HG02970 (cell line): ENCODE data around the gene RTTN.
A peak's percentile ranks its signal among the peaks of the same experiment; 100 is the strongest.

Source experiments
- ATAC-seq: cut with Tn5 transposase; IDR thresholded peaks from one replicate; pipeline ENCODE4 v1.9.1; 2021; ENCODE audit warnings: mild to moderate bottlenecking, moderate library complexity, moderate number of reproducible peaks; ENCODE audit not compliant: unreplicated experiment, low FRiP score

RTTN gene

DNA sequence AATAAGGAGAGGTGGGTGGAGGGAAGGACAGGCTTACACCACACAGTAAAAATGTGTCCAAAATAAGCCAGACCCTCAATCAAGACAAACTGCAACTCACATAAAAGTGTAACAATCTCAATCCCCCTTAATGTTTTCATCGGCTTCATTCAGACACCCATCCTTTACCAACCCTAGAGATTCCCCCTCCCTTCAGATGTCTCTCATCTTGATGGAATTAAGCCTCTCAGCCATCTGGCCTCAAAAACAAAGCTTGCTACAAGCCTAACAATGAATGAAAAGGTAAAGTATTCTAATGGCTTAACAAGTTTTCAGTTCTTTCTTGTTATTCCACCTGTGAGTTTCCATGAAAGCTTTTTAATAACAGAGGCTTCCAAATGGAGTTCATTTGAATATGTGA lies 5.2 kb downstream of the RTTN start:
- no peak for ATAC-seq

- ATAC-seq = no peak
These were observed 7.6 kb downstream of the RTTN start for GRCh38 chr18:70197844-70198243.

- ATAC-seq = no peak
These were observed 8.5 kb downstream of the RTTN start for GRCh38 chr18:70197026-70197425.

GRCh38 chr18:70195852-70196434 lies 9.5 kb downstream of the RTTN start:
- ATAC-seq = no peak

- peak; percentile 35 for ATAC-seq
These were observed 10.4 kb downstream of the RTTN start for GRCh38 chr18:70195014-70195614.

GRCh38 chr18:70194227-70194890 lies 11.1 kb downstream of the RTTN start:
- peak; percentile 90 for ATAC-seq

- no peak for ATAC-seq
These were observed 15.0 kb downstream of the RTTN start for GRCh38 chr18:70190529-70190928.

DNA sequence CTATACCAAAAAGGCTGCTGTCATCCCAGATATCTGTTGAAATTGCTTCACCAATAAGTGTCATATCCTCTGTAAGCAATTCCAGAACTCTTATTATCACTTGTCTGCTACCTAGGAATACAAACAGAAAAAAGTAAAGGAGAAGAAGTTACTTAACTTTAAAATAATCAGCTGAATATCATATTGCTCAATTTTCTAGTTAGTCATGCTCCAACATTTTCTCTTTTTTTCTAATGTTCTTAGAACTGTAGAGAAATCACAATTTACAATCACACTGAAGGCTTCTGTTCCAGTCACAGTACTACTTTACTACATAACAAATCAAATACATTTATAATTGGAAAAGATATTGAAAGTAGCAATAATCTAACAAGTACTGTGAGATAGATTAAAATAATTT lies 17.4 kb downstream of the RTTN start:
- ATAC-seq = no peak

DNA sequence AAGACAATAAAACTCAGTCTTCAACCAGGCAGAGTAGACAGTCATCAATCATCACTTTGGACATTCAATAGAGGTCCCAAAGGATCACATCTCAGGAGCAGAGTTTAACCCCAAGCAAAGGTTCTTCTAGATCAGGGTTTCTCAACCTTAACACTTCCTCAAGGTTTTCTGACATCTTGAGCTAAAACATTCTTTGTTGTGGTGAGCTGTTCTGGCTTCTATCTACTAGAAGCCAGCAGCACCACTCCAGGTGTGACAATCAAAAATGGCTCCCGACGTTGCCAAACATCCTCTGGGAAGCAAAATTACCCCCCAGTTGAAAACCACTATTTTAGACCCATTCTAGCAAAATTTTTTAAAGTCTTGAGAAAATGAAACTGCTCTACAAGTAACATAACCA lies 22.0 kb downstream of the RTTN start:
- ATAC-seq = no peak

- ATAC-seq = no peak
These were observed 22.9 kb downstream of the RTTN start for GRCh38 chr18:70182548-70182947.

GRCh38 chr18:70181725-70182124 lies 23.8 kb downstream of the RTTN start:
- ATAC-seq = no peak

DNA sequence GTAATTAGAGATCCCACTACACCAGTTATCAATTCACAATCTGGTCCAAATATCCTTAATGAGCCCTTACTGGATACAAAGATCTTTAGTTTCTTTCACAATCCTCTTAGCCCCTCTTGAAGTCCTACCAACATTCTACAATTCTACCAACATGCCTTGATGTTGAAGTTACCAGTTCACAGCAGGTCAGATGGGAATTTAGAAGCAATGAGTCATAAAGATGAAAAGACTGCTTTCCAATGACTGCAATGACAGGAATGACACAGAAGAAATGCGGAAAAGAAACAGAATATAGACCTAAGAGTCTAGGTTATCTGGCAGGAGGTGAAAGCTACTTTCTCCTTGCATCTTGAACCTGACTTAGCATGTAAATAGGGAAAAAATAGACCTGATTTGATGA lies 24.5 kb downstream of the RTTN start:
- no peak for ATAC-seq

DNA sequence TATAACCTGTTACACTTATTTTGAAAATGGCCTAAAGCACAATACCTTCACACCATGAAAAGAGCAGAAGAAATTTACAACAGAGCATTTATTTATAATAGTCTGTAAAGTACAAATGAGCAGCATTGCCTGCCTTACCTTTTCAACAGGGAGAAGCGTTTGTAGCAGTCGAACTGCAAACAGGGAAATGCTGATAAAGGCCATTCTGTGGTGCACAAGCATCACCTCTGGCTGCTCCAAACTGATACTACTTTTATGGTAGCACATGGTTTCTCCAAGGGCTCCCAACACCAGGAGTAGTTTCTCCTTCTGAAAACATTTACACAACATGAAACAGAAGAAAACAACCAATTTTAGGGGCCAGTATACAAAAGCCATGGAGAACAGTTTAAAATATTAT lies 28.9 kb downstream of the RTTN start:
- no peak for ATAC-seq

DNA sequence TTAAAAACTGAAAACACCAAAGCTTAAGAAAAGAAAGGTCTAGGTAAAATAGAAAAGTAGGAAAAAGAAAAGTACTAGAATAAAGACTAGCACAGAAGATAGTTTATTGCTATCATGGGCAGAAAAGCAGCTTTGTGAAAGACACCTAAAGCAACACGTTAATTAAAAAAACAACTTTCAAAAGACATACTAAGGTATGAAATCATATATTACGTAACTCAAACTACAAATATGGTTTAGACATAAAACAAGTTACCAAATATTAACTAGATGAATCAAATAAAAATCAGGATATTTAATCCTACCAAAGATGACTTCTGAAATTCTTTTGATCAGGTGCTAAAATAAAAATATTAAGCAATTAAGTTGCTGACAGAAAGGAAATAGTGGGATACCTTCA lies 30.3 kb downstream of the RTTN start:
- ATAC-seq = no peak

DNA sequence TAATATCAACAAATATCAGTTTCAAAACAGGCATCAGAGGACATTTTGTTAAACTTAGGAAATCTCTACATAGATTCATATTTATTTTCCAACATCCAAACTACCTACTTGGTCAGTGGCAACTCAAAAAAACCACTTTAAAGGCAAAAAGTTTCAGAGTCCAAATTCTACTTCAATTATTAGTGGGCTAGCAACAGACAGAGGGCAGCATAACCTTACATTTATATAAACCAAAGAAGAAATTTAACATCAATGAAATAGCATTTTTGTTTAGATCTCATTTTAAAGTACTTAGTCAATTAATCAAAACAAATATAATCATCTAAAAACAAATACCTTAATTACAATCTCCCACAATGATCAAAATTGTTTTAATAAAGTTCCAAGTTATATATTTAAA lies 33.3 kb downstream of the RTTN start:
- no peak for ATAC-seq

- ATAC-seq = no peak
These were observed 35.7 kb downstream of the RTTN start for GRCh38 chr18:70169747-70170146.

DNA sequence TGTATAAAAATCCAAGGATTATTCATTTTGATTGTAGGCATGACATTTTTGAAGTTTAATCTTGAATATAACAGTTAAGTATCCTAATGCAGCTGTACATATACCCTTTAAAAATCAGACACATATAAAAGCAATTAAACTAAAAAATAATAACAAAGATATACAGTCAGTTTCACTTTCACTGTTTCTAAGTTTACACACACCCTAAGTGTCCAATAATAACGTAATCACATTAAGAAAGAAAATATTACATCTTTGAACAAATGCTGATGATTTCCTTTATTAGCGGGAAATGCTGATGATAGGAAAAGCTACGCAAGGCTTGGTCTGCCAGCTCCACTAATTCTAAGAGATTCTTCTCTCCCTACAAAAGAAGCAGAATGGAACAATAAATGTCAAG lies 38.8 kb downstream of the RTTN start:
- ATAC-seq = no peak

GRCh38 chr18:70165936-70166335 lies 39.6 kb downstream of the RTTN start:
- no peak for ATAC-seq

- ATAC-seq = no peak
These were observed 45.3 kb downstream of the RTTN start for GRCh38 chr18:70160073-70160678.

DNA sequence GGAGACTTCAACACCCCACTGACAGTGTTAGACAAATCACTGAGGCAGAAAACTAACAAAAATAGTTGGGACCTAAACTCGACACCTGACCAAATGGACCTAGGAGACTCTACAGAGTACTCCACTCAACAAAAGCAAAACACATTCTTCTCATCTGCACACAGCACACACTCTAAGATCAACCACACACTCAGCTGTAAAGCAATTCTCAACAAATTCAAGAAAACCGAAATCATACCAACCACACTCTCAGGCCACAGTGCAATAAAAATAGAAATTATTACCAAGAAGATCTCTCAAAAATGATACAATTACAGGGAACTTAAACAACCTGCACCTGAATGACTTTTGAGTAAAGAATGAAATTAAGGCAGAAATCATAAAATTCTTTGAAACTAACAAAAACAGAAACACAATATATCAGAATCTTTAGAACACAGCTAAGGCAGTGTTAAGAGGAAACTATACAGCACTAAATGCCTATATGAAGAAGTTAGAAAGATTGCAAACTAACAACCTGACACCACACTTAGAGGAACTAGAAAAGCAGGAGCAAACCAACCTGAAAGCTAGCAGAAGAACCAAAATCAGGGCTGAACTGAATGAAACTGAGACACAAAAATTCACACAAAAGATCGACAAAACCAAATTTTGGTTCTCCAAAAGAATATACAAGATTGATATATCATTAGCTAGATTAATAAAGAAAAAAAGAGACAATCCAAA lies 46.3 kb downstream of the RTTN start:
- peak; percentile 57 for ATAC-seq

- ATAC-seq = no peak
These were observed 48.6 kb downstream of the RTTN start for GRCh38 chr18:70156886-70157285.
